CD4-positive, CD25-positive, alpha-beta regulatory T cell (primary cell): Measurements from ENCODE around the gene GPATCH4. TPM values are rescaled to one million over a fixed set of nuclear protein-coding genes. Genes with fewer than 3 reads are reported as not detected.

ENCODE experiments used
- ATAC-seq, 2 donors: fragments of 150-1000 bp; cut with Tn5 transposase; one replicate each; pipeline ENCODE4 v1.10.0; 2021; ENCODE audit warnings: low read depth in 2 of 2, moderate number of reproducible peaks in 2 of 2, moderate library complexity in 1 of 2
- DNase-seq, 3 donors: peaks; one replicate each; pipeline versions ENCODE4 v3.0.0 to v3.0.0-alpha.2; 2012 to 2022; ENCODE audit warnings: mixed read lengths in 1 of 3
- H3K27ac ChIP-seq: one replicate; pipeline ENCODE4 v1.7.0; 2013; ENCODE audit warnings: mild to moderate bottlenecking, low read length; ENCODE audit not compliant: insufficient read depth, poor library complexity, severe bottlenecking
- H3K27me3 ChIP-seq: one replicate; pipeline ENCODE4 v1.7.0; 2013; ENCODE audit warnings: low read length; ENCODE audit not compliant: control insufficient read depth, insufficient read depth
- H3K36me3 ChIP-seq: one replicate; pipeline ENCODE4 v1.7.0; 2013; ENCODE audit warnings: mild to moderate bottlenecking, low read length, moderate library complexity; ENCODE audit not compliant: control insufficient read depth, insufficient read depth
- H3K4me1 ChIP-seq: 2 replicates; pipeline ENCODE4 v1.7.0; 2013; ENCODE audit warnings: mild to moderate bottlenecking, low read length; ENCODE audit not compliant: insufficient read depth, control insufficient read depth, poor library complexity, severe bottlenecking
- H3K4me3 ChIP-seq: one replicate; pipeline ENCODE4 v1.7.0; 2013; ENCODE audit warnings: low read depth, mild to moderate bottlenecking, low read length, moderate library complexity
- H3K9me3 ChIP-seq, 2 experiments: 1 replicate in 1 of 2; 2 replicates in 1 of 2; pipeline ENCODE4 v1.7.0; 2013; ENCODE audit warnings: low read length in 2 of 2, mild to moderate bottlenecking in 1 of 2, moderate library complexity in 1 of 2; ENCODE audit not compliant: control insufficient read depth in 2 of 2
- H3K27ac Mint-ChIP-seq, 3 donors: one replicate each; pipeline ENCODE4 v1.8.0; 2020 to 2022; ENCODE audit warnings: mild to moderate bottlenecking in 3 of 3, mixed read lengths in 3 of 3, moderate library complexity in 2 of 3
- H3K27me3 Mint-ChIP-seq: one replicate; pipeline ENCODE4 v1.8.0; 2022; ENCODE audit warnings: mild to moderate bottlenecking, mixed read lengths
- H3K36me3 Mint-ChIP-seq: one replicate; pipeline ENCODE4 v1.8.0; 2020; ENCODE audit warnings: mixed read lengths
- H3K4me1 Mint-ChIP-seq, 4 donors: one replicate each; pipeline ENCODE4 v1.8.0; 2020 to 2022; ENCODE audit warnings: mixed read lengths in 4 of 4, mild to moderate bottlenecking in 1 of 4
- H3K4me3 Mint-ChIP-seq, 4 donors: one replicate each; pipeline ENCODE4 v1.8.0; 2020 to 2022; ENCODE audit warnings: mild to moderate bottlenecking in 4 of 4, mixed read lengths in 4 of 4, moderate library complexity in 3 of 4
- H3K9me3 Mint-ChIP-seq, 7 donors: one replicate each; pipeline ENCODE4 v1.8.0; 2020 to 2022; ENCODE audit warnings: mixed read lengths in 7 of 7, mild to moderate bottlenecking in 3 of 7, moderate library complexity in 2 of 7
- polyA plus RNA-seq, 4 donors: library from polyadenylated mRNA; unstranded; fragments of 300-500 nt; fragmentation: Illumina TruSeq; gene quantifications; one replicate each; pipeline ENCODE4 v1.2.3, GENCODE V29; 2021
- total RNA-seq: library from RNA; stranded (reverse); gene quantifications from one replicate; pipeline ENCODE4 v1.2.3, GENCODE V29; 2022

GPATCH4 gene
- total and polyA plus RNA-seq, 5 donors from 2014 or later: 20.2 to 34.6 (median 27.6) TPM

DNA sequence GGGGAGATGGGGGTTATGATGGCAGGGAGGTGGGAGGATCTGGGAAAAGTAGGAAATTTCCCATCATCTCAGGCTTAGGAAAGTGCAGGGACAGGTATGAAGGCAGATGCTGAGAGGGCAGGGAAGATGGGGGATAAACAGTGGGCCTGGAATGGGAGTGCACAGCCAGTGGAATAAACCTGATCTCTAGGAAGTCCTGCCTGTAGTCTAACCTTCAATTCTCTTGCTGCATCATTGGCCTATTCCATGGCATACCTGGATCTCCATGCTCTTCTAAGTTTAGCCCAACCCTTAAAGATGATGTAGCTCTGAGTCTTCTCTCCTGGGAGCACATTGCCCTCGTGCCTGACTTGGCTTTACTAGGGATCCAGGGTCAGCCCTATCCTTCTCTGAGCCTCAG lies 43.4 kb upstream of the GPATCH4 start:
- Mint-ChIP-seq H3K27me3 (peaks cover 82% of the 10 kb centered on the region), H3K9me3 (peaks cover 0 to 1% (median 0%) of the 10 kb centered on the region in 7 donors), H3K36me3 (peaks cover 4% of the 10 kb centered on the region), H3K4me1 (peaks cover 0 to 30% (median 16%) of the 10 kb centered on the region in 4 donors), H3K4me3 (peak overlapping the region in 1 of 4 donors; percentile 59), H3K27ac (peak overlapping the region in 1 of 3 donors; percentile 67)
- H3K4me1 ChIP-seq: peaks cover 21% of the 10 kb centered on the region
- H3K4me3 ChIP-seq: no peak overlapping the region
- H3K27me3 ChIP-seq: peaks cover 45% of the 10 kb centered on the region
- H3K9me3 ChIP-seq: no peaks in the 10 kb centered on the region
- DNase-seq: no peak
- no peak overlapping the region for H3K27ac ChIP-seq
- no peak for ATAC-seq
- H3K36me3 ChIP-seq: no peaks in the 10 kb centered on the region

DNA sequence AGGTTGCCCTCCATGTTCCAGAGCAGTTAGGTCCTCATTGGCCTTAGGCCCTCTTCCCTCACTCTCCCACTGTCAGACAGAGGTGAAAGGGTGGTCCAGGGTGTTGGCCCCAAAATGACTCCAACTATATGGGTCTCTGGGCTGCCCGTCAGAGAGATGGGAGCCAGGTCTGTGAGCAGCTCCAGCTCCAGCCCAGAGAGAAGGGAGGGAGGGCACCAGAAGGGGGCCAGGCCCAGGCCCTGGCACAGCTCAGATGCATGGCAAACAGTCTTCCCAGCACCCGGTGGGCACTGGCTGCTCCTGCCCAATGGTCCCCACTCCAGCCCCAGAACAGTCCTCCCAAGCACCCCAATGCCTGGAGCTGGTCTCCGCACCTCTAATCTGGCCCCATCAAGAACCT lies 42.9 kb upstream of the GPATCH4 start:
- DNase-seq: no peak
- H3K36me3 Mint-ChIP-seq: peaks cover 4% of the 10 kb centered on the region
- Histone ChIP-seq H3K4me3 (no peak overlapping the region), H3K27me3 (peaks cover 49% of the 10 kb centered on the region), H3K27ac (no peak overlapping the region), H3K9me3 (no peaks in the 10 kb centered on the region), H3K4me1 (peaks cover 21% of the 10 kb centered on the region), H3K36me3 (no peaks in the 10 kb centered on the region)
- H3K27me3 Mint-ChIP-seq: peaks cover 84% of the 10 kb centered on the region
- ATAC-seq: no peak
- H3K27ac Mint-ChIP-seq: no peak overlapping the region
- peaks cover 0 to 30% (median 16%) of the 10 kb centered on the region in 4 donors for H3K4me1 Mint-ChIP-seq
- peak overlapping the region in 1 of 4 donors; percentile 59 for H3K4me3 Mint-ChIP-seq
- peaks cover 0 to 1% (median 0%) of the 10 kb centered on the region in 7 donors for H3K9me3 Mint-ChIP-seq

DNA sequence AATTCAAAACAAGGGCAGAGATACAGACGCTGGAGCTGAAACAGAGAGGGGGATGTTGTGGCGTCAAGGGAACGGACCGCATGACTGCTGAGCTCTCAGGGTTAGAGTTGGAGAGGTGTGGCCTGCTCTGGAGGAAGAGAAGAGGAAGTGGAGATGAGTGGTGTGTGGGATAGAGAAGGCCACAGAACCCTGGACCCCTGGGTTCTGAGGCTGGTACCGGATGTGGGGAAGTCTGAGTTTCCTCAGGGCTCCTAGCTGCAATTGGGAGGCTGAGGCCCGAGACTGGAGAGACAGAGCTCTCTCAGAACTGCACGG lies 42.5 kb upstream of the GPATCH4 start:
- Histone ChIP-seq H3K9me3 (no peaks in the 10 kb centered on the region), H3K4me3 (no peak overlapping the region), H3K27me3 (peaks cover 49% of the 10 kb centered on the region), H3K4me1 (peaks cover 21% of the 10 kb centered on the region), H3K36me3 (no peaks in the 10 kb centered on the region), H3K27ac (no peak overlapping the region)
- Mint-ChIP-seq H3K4me1 (peaks cover 0 to 30% (median 16%) of the 10 kb centered on the region in 4 donors), H3K27me3 (peaks cover 84% of the 10 kb centered on the region), H3K36me3 (peaks cover 4% of the 10 kb centered on the region), H3K4me3 (no peak overlapping the region), H3K27ac (no peak overlapping the region), H3K9me3 (peaks cover 0 to 1% (median 0%) of the 10 kb centered on the region in 7 donors)
- ATAC-seq (peak; percentile 44 to 45), DNase-seq (peak in 2 of 3 donors; percentile 17 to 57)

DNA sequence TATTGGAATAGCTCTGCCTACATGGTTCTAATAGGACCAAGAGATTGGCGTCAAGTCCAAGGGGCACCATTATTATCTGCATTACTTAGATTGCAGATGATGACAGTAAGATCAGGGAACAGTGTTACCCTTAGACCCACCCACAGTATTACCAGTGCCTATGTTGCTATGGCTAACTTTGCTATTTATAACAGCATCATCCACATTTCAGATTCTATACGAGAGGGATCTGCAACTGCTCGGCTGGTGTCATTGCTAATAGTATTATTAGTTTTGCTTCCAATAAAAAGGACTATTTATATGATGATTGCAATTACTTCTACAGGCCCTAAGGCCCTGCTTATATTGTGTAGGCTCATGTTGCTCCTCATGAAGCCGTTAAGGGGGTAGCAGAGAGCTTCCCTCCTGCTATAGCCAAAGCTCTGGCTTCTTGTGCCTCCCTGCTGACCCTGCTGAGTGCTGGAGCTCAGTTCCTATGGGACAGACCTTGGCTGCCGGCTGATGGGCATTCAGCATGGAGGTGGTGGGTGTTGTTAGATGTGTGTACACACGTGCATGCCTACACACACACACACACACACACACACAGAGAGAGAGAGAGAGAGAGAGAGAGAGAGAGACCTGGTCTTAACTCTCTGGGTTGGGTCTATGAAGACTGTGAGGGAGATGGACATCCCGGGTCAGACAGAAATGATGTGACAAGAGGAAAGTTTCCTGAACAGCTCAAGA lies 41.9 kb upstream of the GPATCH4 start:
- ATAC-seq (no peak), DNase-seq (no peak)
- no peaks in the 10 kb centered on the region for H3K36me3 ChIP-seq
- H3K27ac Mint-ChIP-seq: no peak overlapping the region
- H3K27me3 ChIP-seq: peaks cover 49% of the 10 kb centered on the region
- peaks cover 0 to 30% (median 16%) of the 10 kb centered on the region in 4 donors for H3K4me1 Mint-ChIP-seq
- H3K4me3 Mint-ChIP-seq: peak overlapping the region in 2 of 4 donors; percentile 50 to 79
- H3K9me3 Mint-ChIP-seq: peaks cover 0 to 1% (median 0%) of the 10 kb centered on the region in 7 donors
- no peak overlapping the region for H3K4me3 ChIP-seq
- H3K27me3 Mint-ChIP-seq: peaks cover 86% of the 10 kb centered on the region
- H3K27ac ChIP-seq: no peak overlapping the region
- peaks cover 4% of the 10 kb centered on the region for H3K36me3 Mint-ChIP-seq
- no peaks in the 10 kb centered on the region for H3K9me3 ChIP-seq
- peaks cover 21% of the 10 kb centered on the region for H3K4me1 ChIP-seq

DNA sequence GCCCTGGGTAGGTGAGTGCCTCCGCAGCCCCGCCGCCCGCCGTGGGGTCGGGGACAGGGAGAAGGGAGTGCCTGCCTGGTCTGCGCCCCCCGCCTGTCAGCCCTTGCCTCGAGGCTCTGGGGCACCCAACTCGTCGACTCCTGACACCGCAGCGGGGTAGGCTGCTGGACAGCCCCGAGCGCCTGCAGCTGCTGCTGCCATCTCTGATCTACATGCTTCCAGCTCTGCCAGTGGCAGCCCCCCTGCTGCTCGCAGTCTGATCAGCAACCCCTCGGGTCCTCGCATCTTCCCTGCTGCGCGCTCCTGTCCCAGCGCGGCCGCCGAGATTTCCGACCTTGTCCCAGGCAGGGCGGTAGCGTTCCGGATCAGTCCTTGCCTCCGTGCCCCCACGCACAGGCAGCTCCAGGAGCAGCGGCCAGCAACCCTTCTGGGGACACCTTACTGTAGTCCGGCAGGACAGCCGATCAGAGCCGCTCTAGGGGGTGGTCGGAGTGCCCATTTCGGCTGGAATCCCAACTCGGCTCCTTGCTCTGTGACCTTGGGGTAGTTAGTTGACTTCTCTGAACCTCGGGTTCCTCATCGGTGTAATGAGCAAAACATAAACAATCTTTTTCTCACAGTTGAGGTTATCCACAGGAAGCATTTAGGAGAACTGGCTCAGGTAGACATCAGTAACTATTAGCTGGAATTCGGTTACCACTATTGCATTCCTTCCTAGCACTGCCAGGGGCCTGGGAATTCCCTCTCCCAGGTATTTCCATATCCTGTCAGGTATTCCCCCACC lies 41.2 kb upstream of the GPATCH4 start:
- H3K27ac Mint-ChIP-seq: no peak overlapping the region
- H3K9me3 Mint-ChIP-seq: peaks cover 0 to 1% (median 0%) of the 10 kb centered on the region in 7 donors
- H3K27me3 Mint-ChIP-seq: peaks cover 86% of the 10 kb centered on the region
- no peaks in the 10 kb centered on the region for H3K9me3 ChIP-seq
- H3K36me3 Mint-ChIP-seq: peaks cover 4% of the 10 kb centered on the region
- peak overlapping the region in 3 of 4 donors; percentile 50 to 79 (median 72) for H3K4me3 Mint-ChIP-seq
- no peak overlapping the region for H3K4me3 ChIP-seq
- H3K4me1 ChIP-seq: peaks cover 21% of the 10 kb centered on the region
- peaks cover 0 to 30% (median 16%) of the 10 kb centered on the region in 4 donors for H3K4me1 Mint-ChIP-seq
- no peaks in the 10 kb centered on the region for H3K36me3 ChIP-seq
- ATAC-seq (no peak), DNase-seq (no peak)
- peaks cover 47% of the 10 kb centered on the region for H3K27me3 ChIP-seq
- no peak overlapping the region for H3K27ac ChIP-seq

DNA sequence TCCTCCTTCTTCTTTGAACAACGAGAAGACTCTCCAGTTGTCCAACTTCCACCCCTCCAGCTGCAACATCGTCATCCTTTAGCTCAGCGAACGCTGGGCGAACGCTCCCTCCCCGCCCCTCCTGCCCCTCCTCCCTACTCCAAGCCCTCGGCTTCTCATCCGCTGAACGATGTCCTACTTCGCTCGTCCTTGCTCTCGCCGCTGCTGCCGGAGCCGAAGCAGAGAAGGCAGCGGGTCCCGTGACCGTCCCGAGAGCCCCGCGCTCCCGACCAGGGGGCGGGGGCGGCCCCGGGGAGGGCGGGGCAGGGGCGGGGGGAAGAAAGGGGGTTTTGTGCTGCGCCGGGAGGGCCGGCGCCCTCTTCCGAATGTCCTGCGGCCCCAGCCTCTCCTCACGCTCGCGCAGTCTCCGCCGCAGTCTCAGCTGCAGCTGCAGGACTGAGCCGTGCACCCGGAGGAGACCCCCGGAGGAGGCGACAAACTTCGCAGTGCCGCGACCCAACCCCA lies 40.5 kb upstream of the GPATCH4 start, which contains the start of gene BCAN:
TSS of gene BCAN (plus strand) at position 357 of the 504 bp plus-strand sequence. CDS start 3,938 bp downstream, outside the sequence.
- Histone ChIP-seq H3K4me3 (peak within 1 kb of the TSS; percentile 26), H3K36me3 (no peaks in the 10 kb centered on the region), H3K4me1 (peaks cover 21% of the 10 kb centered on the region), H3K27me3 (peaks cover 47% of the 10 kb centered on the region), H3K9me3 (no peaks in the 10 kb centered on the region), H3K27ac (no peak within 1 kb of the TSS)
- H3K4me3 Mint-ChIP-seq: peak within 1 kb of the TSS in 3 of 4 donors; percentile 50 to 79 (median 77)
- no peak within 1 kb of the TSS for H3K27ac Mint-ChIP-seq
- peaks cover 0 to 1% (median 0%) of the 10 kb centered on the region in 7 donors for H3K9me3 Mint-ChIP-seq
- DNase-seq: no peak
- peaks cover 81% of the 10 kb centered on the region for H3K27me3 Mint-ChIP-seq
- peak; percentile 21 to 27 for ATAC-seq
- peaks cover 0 to 30% (median 16%) of the 10 kb centered on the region in 4 donors for H3K4me1 Mint-ChIP-seq
- peaks cover 4% of the 10 kb centered on the region for H3K36me3 Mint-ChIP-seq

DNA sequence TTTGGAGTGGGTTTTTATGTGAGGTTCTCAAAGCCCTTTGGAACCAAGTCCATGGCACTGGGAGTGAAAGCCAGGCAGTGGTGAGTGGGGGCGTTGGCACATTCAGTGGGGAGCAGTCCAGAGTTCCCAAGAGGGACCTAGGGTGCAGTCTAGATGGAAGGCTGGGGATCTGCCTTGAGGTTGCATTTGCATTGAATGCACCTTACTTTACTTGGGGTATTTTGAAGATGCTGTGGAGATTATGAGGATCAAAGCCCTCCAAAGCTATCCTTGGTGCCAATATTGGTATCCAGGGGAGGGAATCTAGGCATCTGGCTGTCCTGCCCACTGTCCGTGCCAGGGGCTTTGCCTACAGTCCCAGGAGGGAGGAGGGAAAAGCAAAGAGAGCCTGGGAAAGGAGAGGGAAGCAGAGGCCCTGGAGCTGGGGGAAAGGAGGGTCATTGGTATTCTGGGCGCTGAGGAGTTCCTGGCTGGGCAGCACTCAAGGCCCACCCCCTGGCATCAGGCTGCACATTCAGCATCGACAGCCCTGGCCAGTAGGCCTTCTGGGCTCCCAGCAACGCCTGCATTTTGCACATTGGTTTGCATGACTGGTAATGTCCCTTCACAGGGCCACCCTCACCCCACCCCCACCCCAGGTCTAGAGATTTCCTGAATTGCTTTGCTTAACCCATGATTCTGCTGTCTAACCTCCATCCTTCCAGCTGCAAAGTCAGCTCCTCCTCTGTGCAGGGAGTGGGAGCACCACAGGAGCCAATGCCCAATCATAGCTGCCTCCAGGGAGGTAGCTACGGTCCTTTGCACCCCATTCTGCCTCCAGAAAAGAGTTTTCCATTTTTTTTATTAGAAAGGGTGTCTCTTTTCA lies 39.8 kb upstream of the GPATCH4 start:
- peaks cover 4% of the 10 kb centered on the region for H3K36me3 Mint-ChIP-seq
- no peak overlapping the region for H3K27ac ChIP-seq
- H3K4me1 ChIP-seq: peaks cover 21% of the 10 kb centered on the region
- no peak overlapping the region for H3K27ac Mint-ChIP-seq
- ATAC-seq (no peak), DNase-seq (no peak)
- H3K27me3 Mint-ChIP-seq: peaks cover 81% of the 10 kb centered on the region
- peaks cover 0 to 1% (median 0%) of the 10 kb centered on the region in 7 donors for H3K9me3 Mint-ChIP-seq
- H3K4me3 Mint-ChIP-seq: peak overlapping the region in 2 of 4 donors; percentile 26 to 77
- peaks cover 44% of the 10 kb centered on the region for H3K27me3 ChIP-seq
- no peaks in the 10 kb centered on the region for H3K36me3 ChIP-seq
- H3K4me3 ChIP-seq: peak overlapping the region; percentile 26
- no peaks in the 10 kb centered on the region for H3K9me3 ChIP-seq
- peaks cover 0 to 28% (median 16%) of the 10 kb centered on the region in 4 donors for H3K4me1 Mint-ChIP-seq
